SJCRH30 (cell line): ENCODE measurements around the gene TOP2A. TPM values are rescaled to one million over a fixed set of nuclear protein-coding genes. Genes with fewer than 3 reads are reported as not detected.
"Not testable (repeated sequence)": the region's sequence is repeated elsewhere in the genome, so short reads cannot be mapped to it uniquely, and the experiment has no call there.

ENCODE experiments used
- DNase-seq, 2 experiments: peaks; one replicate each; pipeline ENCODE4 v3.0.0-alpha.2; 2015 to 2020
- H3K27ac ChIP-seq: fragments of 250-450 bp; sonication (Bioruptor Pico); 2 replicates; pipeline ENCODE4 v1.5.1; 2020; ENCODE audit warnings: mild to moderate bottlenecking, moderate library complexity
- H3K27me3 ChIP-seq: fragments of 250-450 bp; sonication (Bioruptor Pico); 2 replicates; pipeline ENCODE4 v1.5.1; 2020; ENCODE audit warnings: mild to moderate bottlenecking, moderate library complexity
- H3K36me3 ChIP-seq: fragments of 250-450 bp; sonication (Bioruptor Pico); 2 replicates; pipeline ENCODE4 v1.5.1; 2020; ENCODE audit warnings: mild to moderate bottlenecking, moderate library complexity
- H3K4me1 ChIP-seq: fragments of 250-450 bp; sonication (Bioruptor Pico); 2 replicates; pipeline ENCODE4 v1.5.1; 2020; ENCODE audit warnings: mild to moderate bottlenecking, moderate library complexity
- H3K4me3 ChIP-seq: fragments of 250-450 bp; sonication (Bioruptor Pico); 2 replicates; pipeline ENCODE4 v1.5.1; 2020; ENCODE audit warnings: mild to moderate bottlenecking, moderate library complexity
- H3K9me3 ChIP-seq: fragments of 250-450 bp; sonication (Bioruptor Pico); replicated peaks from 2 replicates; pipeline ENCODE4 v1.5.1; 2020; ENCODE audit warnings: mild to moderate bottlenecking, moderate library complexity
- total RNA-seq: library from RNA; depleted of rRNA; stranded (reverse); fragments of >200 nt; shearing (Covaris generic); gene quantifications from 2 replicates; pipeline ENCODE4 v1.2.3, GENCODE V29; 2014

Gene TOP2A
- total RNA-seq, 1 experiment from 2014 or later = 583 TPM

GRCh38 chr17:40427002-40427491, 9.4 kb upstream of the TOP2A start:
- no peaks in the 10 kb centered on the region for H3K9me3 ChIP-seq
- peaks cover 3% of the 10 kb centered on the region; the same call in 1 of the 2 replicates for H3K4me1 ChIP-seq
- H3K4me3 ChIP-seq = no peak overlapping the region
- H3K36me3 ChIP-seq = no peaks in the 10 kb centered on the region
- no peaks in the 10 kb centered on the region for H3K27me3 ChIP-seq
- DNase-seq = no peak
- H3K27ac ChIP-seq = no peak overlapping the region

GRCh38 chr17:40425741-40426140, 8.0 kb upstream of the TOP2A start:
- no peak for DNase-seq
- Histone ChIP-seq H3K27me3 (no peaks in the 10 kb centered on the region), H3K36me3 (no peaks in the 10 kb centered on the region), H3K4me1 (peaks cover 3% of the 10 kb centered on the region; the same call in 1 of the 2 replicates), H3K9me3 (no peaks in the 10 kb centered on the region), H3K4me3 (no peak overlapping the region), H3K27ac (no peak overlapping the region)

GRCh38 chr17:40422990-40423633, 5.4 kb upstream of the TOP2A start:
- Histone ChIP-seq H3K4me1 (peaks cover 18% of the 10 kb centered on the region), H3K9me3 (no peaks in the 10 kb centered on the region), H3K27ac (no peak overlapping the region), H3K4me3 (no peak overlapping the region), H3K27me3 (no peaks in the 10 kb centered on the region), H3K36me3 (no peaks in the 10 kb centered on the region)
- DNase-seq = peak; percentile 29 to 44

- peak; percentile 25 to 48 for DNase-seq
- Histone ChIP-seq H3K27ac (no peak overlapping the region; the same call in 1 of the 2 replicates), H3K4me3 (no peak overlapping the region; the same call in 1 of the 2 replicates)
Measured at GRCh38 chr17:40419559-40420331, 2.0 kb upstream of the TOP2A start.

GRCh38 chr17:40418428-40418706, 671 bp upstream of the TOP2A start:
- DNase-seq = no peak
- Histone ChIP-seq H3K27me3 (no peaks in the 10 kb centered on the region), H3K9me3 (no peaks in the 10 kb centered on the region), H3K4me3 (peak overlapping the region; percentile 96), H3K27ac (peak overlapping the region; percentile 95), H3K4me1 (peaks cover 31% of the 10 kb centered on the region), H3K36me3 (peaks cover 34% of the 10 kb centered on the region)

More at GRCh38 chr17:40419559-40420331, 2.0 kb upstream of the TOP2A start:
- Histone ChIP-seq H3K36me3 (peaks cover 20% of the 10 kb centered on the region), H3K4me1 (peaks cover 31% of the 10 kb centered on the region), H3K9me3 (no peaks in the 10 kb centered on the region), H3K27me3 (no peaks in the 10 kb centered on the region)

GRCh38 chr17:40417258-40417608, 463 bp downstream of the TOP2A start:
- peak; percentile 38 to 56 for DNase-seq
- peaks cover 32% of the 10 kb centered on the region for H3K4me1 ChIP-seq

GRCh38 chr17:40416671-40417070, 1.0 kb downstream of the TOP2A start:
- Histone ChIP-seq H3K9me3 (no peaks in the 10 kb centered on the region), H3K27me3 (no peaks in the 10 kb centered on the region), H3K4me1 (peaks cover 32% of the 10 kb centered on the region), H3K36me3 (peaks cover 51% of the 10 kb centered on the region), H3K4me3 (peak overlapping the region; percentile 96), H3K27ac (peak overlapping the region; percentile 95)
- no peak for DNase-seq

More at GRCh38 chr17:40417258-40417608, 463 bp downstream of the TOP2A start:
- peak overlapping the region; percentile 95 for H3K27ac ChIP-seq
- peak overlapping the region; percentile 96 for H3K4me3 ChIP-seq
- no peaks in the 10 kb centered on the region for H3K9me3 ChIP-seq
- peaks cover 45% of the 10 kb centered on the region for H3K36me3 ChIP-seq
- H3K27me3 ChIP-seq = no peaks in the 10 kb centered on the region

- Histone ChIP-seq H3K4me3 (no peak overlapping the region; the same call in 1 of the 2 replicates), H3K27ac (no peak overlapping the region), H3K9me3 (no peaks in the 10 kb centered on the region), H3K36me3 (peaks cover 64% of the 10 kb centered on the region), H3K27me3 (no peaks in the 10 kb centered on the region), H3K4me1 (peaks cover 32% of the 10 kb centered on the region)
- DNase-seq = peak in 1 of 2 experiments; percentile 50
Measured at GRCh38 chr17:40415390-40415789, 2.3 kb downstream of the TOP2A start.

GRCh38 chr17:40414312-40414711, 3.4 kb downstream of the TOP2A start:
- H3K4me3 ChIP-seq, H3K9me3 ChIP-seq, H3K27me3 ChIP-seq, H3K27ac ChIP-seq, DNase-seq: not testable (repeated sequence)
- Histone ChIP-seq H3K36me3 (peaks cover 75% of the 10 kb centered on the region), H3K4me1 (peaks cover 27% of the 10 kb centered on the region)

GRCh38 chr17:40412880-40413279, 4.8 kb downstream of the TOP2A start:
- Histone ChIP-seq H3K9me3 (no peaks in the 10 kb centered on the region), H3K27me3 (no peaks in the 10 kb centered on the region), H3K4me3 (no peak overlapping the region), H3K36me3 (peaks cover 86% of the 10 kb centered on the region), H3K27ac (no peak overlapping the region), H3K4me1 (peaks cover 17% of the 10 kb centered on the region)
- no peak for DNase-seq

- H3K9me3 ChIP-seq = no peaks in the 10 kb centered on the region
- H3K36me3 ChIP-seq = peaks cover 95% of the 10 kb centered on the region
- H3K4me1 ChIP-seq = peaks cover 17% of the 10 kb centered on the region
- H3K4me3 ChIP-seq = no peak overlapping the region
- no peak overlapping the region for H3K27ac ChIP-seq
- no peak for DNase-seq
- H3K27me3 ChIP-seq = no peaks in the 10 kb centered on the region
Measured at GRCh38 chr17:40411821-40412220, 5.9 kb downstream of the TOP2A start.

GRCh38 chr17:40410082-40410481, 7.6 kb downstream of the TOP2A start:
- H3K36me3 ChIP-seq = peaks cover 96% of the 10 kb centered on the region

GRCh38 chr17:40409540-40409939, 8.2 kb downstream of the TOP2A start:
- H3K36me3 ChIP-seq = peaks cover 94% of the 10 kb centered on the region
- H3K9me3 ChIP-seq, DNase-seq, H3K27me3 ChIP-seq, H3K4me3 ChIP-seq, H3K27ac ChIP-seq, H3K4me1 ChIP-seq: not testable (repeated sequence)

More at GRCh38 chr17:40410082-40410481, 7.6 kb downstream of the TOP2A start:
- Histone ChIP-seq H3K4me1 (peaks cover 4% of the 10 kb centered on the region; the same call in 1 of the 2 replicates), H3K27me3 (no peaks in the 10 kb centered on the region), H3K4me3 (no peak overlapping the region), H3K27ac (no peak overlapping the region), H3K9me3 (no peaks in the 10 kb centered on the region)
- no peak for DNase-seq

- no peaks in the 10 kb centered on the region for H3K27me3 ChIP-seq
- H3K4me1 ChIP-seq = no peaks in the 10 kb centered on the region
- H3K36me3 ChIP-seq = peaks cover 94% of the 10 kb centered on the region
- H3K9me3 ChIP-seq = no peaks in the 10 kb centered on the region
- H3K27ac ChIP-seq = no peak overlapping the region
- no peak for DNase-seq
- no peak overlapping the region for H3K4me3 ChIP-seq
Measured at GRCh38 chr17:40407460-40407859, 10.2 kb downstream of the TOP2A start.

GRCh38 chr17:40404003-40404402, 13.7 kb downstream of the TOP2A start:
- Histone ChIP-seq H3K36me3 (peaks cover 94% of the 10 kb centered on the region), H3K4me1 (no peaks in the 10 kb centered on the region), H3K27ac (no peak overlapping the region), H3K9me3 (no peaks in the 10 kb centered on the region), H3K4me3 (no peak overlapping the region), H3K27me3 (no peaks in the 10 kb centered on the region)
- no peak for DNase-seq
